Measurements from ENCODE around the gene TOMM20. TPM values are rescaled to one million over a fixed set of nuclear protein-coding genes. Genes with fewer than 3 reads are reported as not detected.
A peak's percentile ranks its signal among the peaks of the same experiment; 100 is the strongest.
"Not testable (repeated sequence)": the region's sequence is repeated elsewhere in the genome, so short reads cannot be mapped to it uniquely, and the experiment has no call there.

The TOMM20 gene
- polyA plus RNA-seq, 4 donors: 44.1 to 199 (median 76.6) TPM

DNA sequence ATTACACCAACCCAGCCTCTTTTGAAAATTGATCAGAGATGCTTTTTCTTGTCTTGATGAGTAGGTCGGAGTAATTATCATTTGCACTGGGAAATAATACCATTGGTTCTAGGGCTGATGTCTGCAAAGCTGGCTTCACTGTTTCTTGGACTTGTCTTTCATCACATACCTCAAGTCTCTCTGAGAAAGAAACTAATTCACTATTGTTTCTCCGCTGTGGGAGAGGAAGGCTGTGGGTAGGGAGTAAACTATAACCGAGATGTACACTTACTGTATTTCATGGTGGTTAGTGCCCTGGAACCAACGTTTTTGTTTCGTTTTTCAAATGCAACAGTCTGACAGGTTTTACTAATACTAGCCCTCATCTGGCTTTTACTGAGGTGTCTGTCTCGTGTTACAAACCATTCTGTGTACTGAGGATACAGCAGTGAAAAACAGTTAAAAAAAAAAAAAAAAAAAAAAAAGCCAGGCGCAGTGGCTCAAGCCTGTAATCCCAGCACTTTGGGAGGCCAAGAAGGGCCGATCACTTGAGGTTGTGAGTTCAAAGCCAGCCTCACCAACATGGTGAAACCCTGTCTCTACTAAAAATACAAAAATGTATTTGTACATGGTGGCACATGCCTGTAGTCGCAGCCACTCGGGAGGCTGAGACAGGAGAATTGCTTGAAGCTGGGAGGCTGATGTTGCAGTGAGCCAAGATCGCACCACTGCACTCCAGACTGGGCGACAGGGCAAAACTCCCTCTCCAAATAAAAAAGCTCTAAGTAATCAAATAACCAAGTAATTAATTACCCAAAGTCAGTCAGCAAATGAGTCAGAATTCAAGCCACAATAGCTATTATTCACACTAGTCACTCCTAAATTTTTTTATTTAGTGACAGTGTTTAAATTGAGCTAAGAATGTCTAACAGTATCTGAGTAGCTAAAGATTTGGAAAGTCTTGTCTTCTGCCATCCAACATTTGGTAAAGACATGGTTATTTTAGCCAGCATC lies 23.3 kb downstream of the TOMM20 start:
- H3K27ac ChIP-seq (ENCODE audit: low read depth in 1 of 3, low read length in 2 of 3): peak overlapping the region in 1 of 3 donors; percentile 70
- 67 to 75% (median 72%) methylated on average over 11 to 12 of the region's 12 CpGs for WGBS, 3 donors
- H3K4me3 ChIP-seq (ENCODE audit: low read depth in 1 of 3, low read length in 3 of 3): no peak overlapping the region
- peaks cover 0 to 5% (median 3%) of the 10 kb centered on the region in 3 donors for H3K4me1 ChIP-seq (ENCODE audit: control insufficient read depth in 3 of 3, insufficient read depth in 2 of 3, low read depth in 1 of 3, low read length in 2 of 3)
- DNase-seq (peak in 1 of 2 donors; percentile 32), FAIRE-seq (no peak)
- H3K27me3 ChIP-seq (ENCODE audit: control insufficient read depth in 3 of 3, insufficient read depth in 3 of 3, low read length in 3 of 3): no peaks in the 10 kb centered on the region
- no peaks in the 10 kb centered on the region for H3K9me3 ChIP-seq (ENCODE audit: control insufficient read depth in 2 of 2, insufficient read depth in 1 of 2, low read depth in 1 of 2, low read length in 1 of 2)
- H3K36me3 ChIP-seq (ENCODE audit: control insufficient read depth in 3 of 3, insufficient read depth in 2 of 3, low read depth in 1 of 3, low read length in 3 of 3): peaks cover 2 to 21% (median 8%) of the 10 kb centered on the region in 3 donors

- Histone ChIP-seq H3K4me1 (ENCODE audit: control insufficient read depth in 3 of 3, insufficient read depth in 2 of 3, low read depth in 1 of 3, low read length in 2 of 3) (peaks cover 0 to 5% (median 3%) of the 10 kb centered on the region in 3 donors), H3K36me3 (ENCODE audit: control insufficient read depth in 3 of 3, insufficient read depth in 2 of 3, low read depth in 1 of 3, low read length in 3 of 3) (peaks cover 0 to 7% (median 0%) of the 10 kb centered on the region in 3 donors), H3K9me3 (ENCODE audit: control insufficient read depth in 2 of 2, insufficient read depth in 1 of 2, low read depth in 1 of 2, low read length in 1 of 2) (no peaks in the 10 kb centered on the region), H3K27ac (ENCODE audit: low read depth in 1 of 3, low read length in 2 of 3) (no peak overlapping the region), H3K4me3 (ENCODE audit: low read depth in 1 of 3, low read length in 3 of 3) (no peak overlapping the region), H3K27me3 (ENCODE audit: control insufficient read depth in 3 of 3, insufficient read depth in 3 of 3, low read length in 3 of 3) (no peaks in the 10 kb centered on the region)
- FAIRE-seq: no peak
- DNase-seq: peak in 1 of 2 donors; percentile 48
- 18 to 42% (median 40%) methylated on average over 4 of the region's 4 CpGs for WGBS, 3 donors
These were observed 25.6 kb downstream of the TOMM20 start for GRCh38 chr1:235102993-235103411.

GRCh38 chr1:235102259-235102582 lies 26.4 kb downstream of the TOMM20 start:
- Histone ChIP-seq H3K27me3 (ENCODE audit: control insufficient read depth in 3 of 3, insufficient read depth in 3 of 3, low read length in 3 of 3) (no peaks in the 10 kb centered on the region), H3K36me3 (ENCODE audit: control insufficient read depth in 3 of 3, insufficient read depth in 2 of 3, low read depth in 1 of 3, low read length in 3 of 3) (peaks cover 0 to under 1% (median 0%) of the 10 kb centered on the region in 3 donors), H3K4me1 (ENCODE audit: control insufficient read depth in 3 of 3, insufficient read depth in 2 of 3, low read depth in 1 of 3, low read length in 2 of 3) (peaks cover 0 to 5% (median 3%) of the 10 kb centered on the region in 3 donors), H3K27ac (ENCODE audit: low read depth in 1 of 3, low read length in 2 of 3) (no peak overlapping the region), H3K4me3 (ENCODE audit: low read depth in 1 of 3, low read length in 3 of 3) (no peak overlapping the region), H3K9me3 (ENCODE audit: control insufficient read depth in 2 of 2, insufficient read depth in 1 of 2, low read depth in 1 of 2, low read length in 1 of 2) (no peaks in the 10 kb centered on the region)
- no peak for DNase-seq
- 88 to 92% (median 92%) methylated on average over 3 of the region's 3 CpGs for WGBS, 3 donors
- FAIRE-seq: no peak

GRCh38 chr1:235101558-235102258 lies 26.9 kb downstream of the TOMM20 start:
- 80 to 87% (median 82%) methylated on average over 4 to 5 of the region's 5 CpGs for WGBS, 3 donors
- Histone ChIP-seq H3K36me3 (ENCODE audit: control insufficient read depth in 3 of 3, insufficient read depth in 2 of 3, low read depth in 1 of 3, low read length in 3 of 3) (no peaks in the 10 kb centered on the region), H3K27me3 (ENCODE audit: control insufficient read depth in 3 of 3, insufficient read depth in 3 of 3, low read length in 3 of 3) (no peaks in the 10 kb centered on the region), H3K9me3 (ENCODE audit: control insufficient read depth in 2 of 2, insufficient read depth in 1 of 2, low read depth in 1 of 2, low read length in 1 of 2) (no peaks in the 10 kb centered on the region), H3K4me1 (ENCODE audit: control insufficient read depth in 3 of 3, insufficient read depth in 2 of 3, low read depth in 1 of 3, low read length in 2 of 3) (peaks cover 0 to 5% (median 3%) of the 10 kb centered on the region in 3 donors), H3K4me3 (ENCODE audit: low read depth in 1 of 3, low read length in 3 of 3) (no peak overlapping the region), H3K27ac (ENCODE audit: low read depth in 1 of 3, low read length in 2 of 3) (no peak overlapping the region)
- DNase-seq (no peak), FAIRE-seq (no peak)

GRCh38 chr1:235100194-235100772 lies 28.4 kb downstream of the TOMM20 start:
- Histone ChIP-seq H3K4me3 (ENCODE audit: low read depth in 1 of 3, low read length in 3 of 3) (no peak overlapping the region), H3K27ac (ENCODE audit: low read depth in 1 of 3, low read length in 2 of 3) (no peak overlapping the region), H3K36me3 (ENCODE audit: control insufficient read depth in 3 of 3, insufficient read depth in 2 of 3, low read depth in 1 of 3, low read length in 3 of 3) (no peaks in the 10 kb centered on the region), H3K4me1 (ENCODE audit: control insufficient read depth in 3 of 3, insufficient read depth in 2 of 3, low read depth in 1 of 3, low read length in 2 of 3) (peaks cover 0 to 5% (median 3%) of the 10 kb centered on the region in 3 donors), H3K27me3 (ENCODE audit: control insufficient read depth in 3 of 3, insufficient read depth in 3 of 3, low read length in 3 of 3) (no peaks in the 10 kb centered on the region), H3K9me3 (ENCODE audit: control insufficient read depth in 2 of 2, insufficient read depth in 1 of 2, low read depth in 1 of 2, low read length in 1 of 2) (no peaks in the 10 kb centered on the region)
- no peak for DNase-seq
- no peak for FAIRE-seq
- 71 to 79% (median 76%) methylated on average over 13 of the region's 13 CpGs for WGBS, 3 donors

GRCh38 chr1:235098991-235099390 lies 29.6 kb downstream of the TOMM20 start:
- H3K36me3 ChIP-seq (ENCODE audit: control insufficient read depth in 3 of 3, insufficient read depth in 2 of 3, low read depth in 1 of 3, low read length in 3 of 3): no peaks in the 10 kb centered on the region
- DNase-seq (no peak), FAIRE-seq (no peak)
- WGBS, 3 donors: 86 to 94% (median 90%) methylated on average over 9 of the region's 9 CpGs
- H3K27me3 ChIP-seq (ENCODE audit: control insufficient read depth in 3 of 3, insufficient read depth in 3 of 3, low read length in 3 of 3): no peaks in the 10 kb centered on the region
- H3K4me1 ChIP-seq (ENCODE audit: control insufficient read depth in 3 of 3, insufficient read depth in 2 of 3, low read depth in 1 of 3, low read length in 2 of 3): peaks cover 0 to 2% (median 2%) of the 10 kb centered on the region in 3 donors
- H3K4me3 ChIP-seq (ENCODE audit: low read depth in 1 of 3, low read length in 3 of 3): no peak overlapping the region
- no peak overlapping the region for H3K27ac ChIP-seq (ENCODE audit: low read depth in 1 of 3, low read length in 2 of 3)
- no peaks in the 10 kb centered on the region for H3K9me3 ChIP-seq (ENCODE audit: control insufficient read depth in 2 of 2, insufficient read depth in 1 of 2, low read depth in 1 of 2, low read length in 1 of 2)

DNA sequence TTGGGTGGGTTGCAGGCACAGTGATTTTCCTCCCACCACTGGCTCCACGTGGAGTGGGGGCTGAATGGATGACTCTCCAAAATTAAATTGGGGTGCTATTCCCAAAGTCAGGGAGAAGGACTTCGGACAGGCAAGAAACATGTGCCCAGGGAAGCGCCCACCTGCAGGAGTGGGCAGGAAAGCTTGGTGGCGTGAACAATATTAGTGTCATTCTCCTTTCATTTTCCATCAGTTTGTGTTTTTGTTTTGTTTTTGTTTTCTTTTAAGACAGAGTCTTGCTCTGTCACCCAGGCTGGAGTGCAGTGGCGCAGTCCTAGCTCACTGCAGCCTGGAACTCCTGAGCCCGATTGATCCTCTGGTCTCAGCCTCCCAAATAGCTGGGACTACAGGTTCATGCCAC lies 30.1 kb downstream of the TOMM20 start:
- H3K4me1 ChIP-seq (ENCODE audit: control insufficient read depth in 3 of 3, insufficient read depth in 2 of 3, low read depth in 1 of 3, low read length in 2 of 3): peaks cover 0 to 7% (median 0%) of the 10 kb centered on the region in 3 donors
- no peak overlapping the region for H3K4me3 ChIP-seq (ENCODE audit: low read depth in 1 of 3, low read length in 3 of 3)
- H3K27ac ChIP-seq (ENCODE audit: low read depth in 1 of 3, low read length in 2 of 3): no peak overlapping the region
- no peaks in the 10 kb centered on the region for H3K36me3 ChIP-seq (ENCODE audit: control insufficient read depth in 3 of 3, insufficient read depth in 2 of 3, low read depth in 1 of 3, low read length in 3 of 3)
- WGBS, 3 donors: 75 to 84% (median 82%) methylated on average over 6 of the region's 6 CpGs
- no peak for DNase-seq
- no peaks in the 10 kb centered on the region for H3K27me3 ChIP-seq (ENCODE audit: control insufficient read depth in 3 of 3, insufficient read depth in 3 of 3, low read length in 3 of 3)
- no peak for FAIRE-seq
- H3K9me3 ChIP-seq (ENCODE audit: control insufficient read depth in 2 of 2, insufficient read depth in 1 of 2, low read depth in 1 of 2, low read length in 1 of 2): no peaks in the 10 kb centered on the region

DNA sequence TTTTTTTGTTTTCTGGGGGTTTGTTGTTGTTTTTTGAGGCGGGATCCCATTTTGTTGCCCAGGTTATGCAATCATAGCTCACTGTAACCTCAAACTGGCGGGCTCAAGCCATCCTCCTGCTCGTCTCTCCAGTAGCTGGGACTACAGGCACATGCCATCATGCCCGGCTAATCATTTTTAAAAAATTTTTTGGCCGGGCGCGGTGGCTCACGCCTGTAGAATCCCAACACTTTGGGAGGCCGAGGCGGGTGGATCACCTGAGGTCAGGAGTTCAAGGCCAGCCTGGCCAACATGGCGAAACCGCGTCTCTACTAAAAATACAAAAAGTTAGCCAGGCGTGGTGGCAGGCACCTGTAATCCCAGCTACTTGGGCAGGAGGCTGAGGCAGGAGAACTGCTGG lies 31.1 kb downstream of the TOMM20 start:
- H3K4me1 ChIP-seq (ENCODE audit: control insufficient read depth in 3 of 3, insufficient read depth in 2 of 3, low read depth in 1 of 3, low read length in 2 of 3): peaks cover 0 to 14% (median 0%) of the 10 kb centered on the region in 3 donors
- not testable (repeated sequence) for H3K9me3 ChIP-seq (ENCODE audit: control insufficient read depth in 2 of 2, insufficient read depth in 1 of 2, low read depth in 1 of 2, low read length in 1 of 2); H3K27ac ChIP-seq (ENCODE audit: low read depth in 1 of 3, low read length in 2 of 3); H3K36me3 ChIP-seq (ENCODE audit: control insufficient read depth in 3 of 3, insufficient read depth in 2 of 3, low read depth in 1 of 3, low read length in 3 of 3); H3K27me3 ChIP-seq (ENCODE audit: control insufficient read depth in 3 of 3, insufficient read depth in 3 of 3, low read length in 3 of 3); FAIRE-seq; DNase-seq; H3K4me3 ChIP-seq (ENCODE audit: low read depth in 1 of 3, low read length in 3 of 3)
- 74 to 88% (median 84%) methylated on average over 14 of the region's 14 CpGs for WGBS, 3 donors
